GM19351 (cell line): ENCODE data around the gene CABS1.

Source experiments
- ATAC-seq: cut with Tn5 transposase; IDR thresholded peaks from one replicate; pipeline ENCODE4 v1.9.1; 2021; ENCODE audit warnings: mild to moderate bottlenecking, moderate library complexity; ENCODE audit not compliant: unreplicated experiment

CABS1 gene

GRCh38 chr4:70334681-70335080 lies at the start of gene CABS1:
Gene CABS1 (plus strand): TSS chr4:70334981. CDS start chr4:70335040, 59 bp downstream.
- ATAC-seq, result no peak

GRCh38 chr4:70288651-70289050 lies 46.1 kb upstream of the CABS1 start:
- ATAC-seq, result no peak

GRCh38 chr4:70291341-70291740 lies 43.4 kb upstream of the CABS1 start:
- ATAC-seq, result no peak

- ATAC-seq, result no peak
Measured at GRCh38 chr4:70297576-70297975, 37.2 kb upstream of the CABS1 start.

GRCh38 chr4:70298051-70298450 lies 36.7 kb upstream of the CABS1 start:
- ATAC-seq, result no peak

- no peak for ATAC-seq
Measured at GRCh38 chr4:70299643-70300042, 35.1 kb upstream of the CABS1 start.

GRCh38 chr4:70300215-70300614 lies 34.6 kb upstream of the CABS1 start:
- no peak for ATAC-seq

GRCh38 chr4:70303090-70303489 lies 31.7 kb upstream of the CABS1 start:
- ATAC-seq, result no peak

GRCh38 chr4:70305601-70306000 lies 29.2 kb upstream of the CABS1 start:
- no peak for ATAC-seq

- ATAC-seq, result no peak
Measured at GRCh38 chr4:70306076-70306475, 28.7 kb upstream of the CABS1 start.

GRCh38 chr4:70313736-70314135 lies 21.0 kb upstream of the CABS1 start:
- no peak for ATAC-seq

GRCh38 chr4:70315928-70316327 lies 18.9 kb upstream of the CABS1 start:
- ATAC-seq, result peak; percentile 85

- ATAC-seq, result no peak
Measured at GRCh38 chr4:70326052-70326451, 8.7 kb upstream of the CABS1 start.

- ATAC-seq, result no peak
Measured at GRCh38 chr4:70336043-70336442, 1.3 kb downstream of the CABS1 start.

GRCh38 chr4:70337886-70338420 lies 3.2 kb downstream of the CABS1 start:
- ATAC-seq, result no peak

GRCh38 chr4:70356185-70356584 lies 21.4 kb downstream of the CABS1 start:
- ATAC-seq, result peak; percentile 43

- no peak for ATAC-seq
Measured at GRCh38 chr4:70359115-70359661, 24.4 kb downstream of the CABS1 start.

- ATAC-seq, result no peak
Measured at GRCh38 chr4:70360460-70360859, 25.7 kb downstream of the CABS1 start, which contains the start of gene SMR3A. Gene SMR3A (plus strand): TSS chr4:70360760. CDS start chr4:70362116, 1,356 bp downstream.

GRCh38 chr4:70364002-70364401 lies 29.2 kb downstream of the CABS1 start:
- no peak for ATAC-seq

- peak; percentile 37 for ATAC-seq
Measured at GRCh38 chr4:70365479-70365878, 30.7 kb downstream of the CABS1 start.

GRCh38 chr4:70367813-70368212 lies 33.0 kb downstream of the CABS1 start:
- no peak for ATAC-seq

- no peak for ATAC-seq
Measured at GRCh38 chr4:70371987-70372386, 37.2 kb downstream of the CABS1 start.

- no peak for ATAC-seq
Measured at GRCh38 chr4:70372760-70373159, 38.0 kb downstream of the CABS1 start.
